Fibroblast of lung (primary cell): Measurements from ENCODE around the gene KPNB1. TPM values are rescaled to one million over a fixed set of nuclear protein-coding genes. Genes with fewer than 3 reads are reported as not detected.
A peak's percentile ranks its signal among the peaks of the same experiment; 100 is the strongest.

Experiments used
- DNase-seq, 2 donors: peaks; one replicate each; pipeline versions ENCODE4 v3.0.0 to v3.0.0-alpha.2; 2010; ENCODE audit warnings: low read depth in 2 of 2
- H2AFZ ChIP-seq: 2 replicates; pipeline ENCODE4 v1.5.1; 2012; ENCODE audit warnings: low read length, control low read depth, inconsistent platforms
- H3K27ac ChIP-seq: 2 replicates; pipeline ENCODE4 v1.5.1; 2011; ENCODE audit warnings: low read length, control low read depth; ENCODE audit not compliant: insufficient read depth
- H3K27me3 ChIP-seq: 2 replicates; pipeline ENCODE4 v1.5.1; 2011; ENCODE audit warnings: mild to moderate bottlenecking, low read length; ENCODE audit not compliant: control insufficient read depth, insufficient read depth
- H3K36me3 ChIP-seq: 2 replicates; pipeline ENCODE4 v1.5.1; 2011; ENCODE audit warnings: low read length; ENCODE audit not compliant: control insufficient read depth, insufficient read depth
- H3K4me1 ChIP-seq: 2 replicates; pipeline ENCODE4 v1.5.1; 2011; ENCODE audit warnings: low read length; ENCODE audit not compliant: control insufficient read depth, insufficient read depth; ENCODE audit errors: extremely low read depth
- H3K4me2 ChIP-seq: 2 replicates; pipeline ENCODE4 v1.5.1; 2011; ENCODE audit warnings: low read length, control low read depth; ENCODE audit not compliant: insufficient read depth; ENCODE audit errors: extremely low read depth
- H3K4me3 ChIP-seq, 4 experiments: fragments of 200-600 bp in 1 of 4; sonication (generic) in 1 of 4; replicated peaks in 1 of 4; 2 replicates each; pipeline ENCODE4 v1.5.1; 2011 to 2016; ENCODE audit warnings: low read length in 4 of 4, low read depth in 3 of 4, mild to moderate bottlenecking in 3 of 4, control low read depth in 2 of 4, inconsistent platforms in 1 of 4, mixed read lengths in 1 of 4; ENCODE audit not compliant: insufficient read depth in 1 of 4; ENCODE audit errors: control extremely low read depth in 1 of 4
- H3K79me2 ChIP-seq: 2 replicates; pipeline ENCODE4 v1.5.1; 2012; ENCODE audit warnings: mild to moderate bottlenecking, low read length, inconsistent platforms; ENCODE audit not compliant: control insufficient read depth, insufficient read depth
- H3K9ac ChIP-seq: 2 replicates; pipeline ENCODE4 v1.5.1; 2011; ENCODE audit warnings: mild to moderate bottlenecking, low read length, control low read depth; ENCODE audit not compliant: insufficient read depth
- H3K9me3 ChIP-seq: 2 replicates; pipeline ENCODE4 v1.5.1; 2012; ENCODE audit warnings: low read depth, low read length; ENCODE audit not compliant: control insufficient read depth, insufficient read depth
- H4K20me1 ChIP-seq: 2 replicates; pipeline ENCODE4 v1.5.1; 2011; ENCODE audit warnings: low read length; ENCODE audit not compliant: control insufficient read depth, insufficient read depth; ENCODE audit errors: extremely low read depth
- EZH2 ChIP-seq: IDR thresholded peaks from 2 replicates; pipeline ENCODE4 v1.5.1; 2012; ENCODE audit warnings: low read length, control low read depth, mild to moderate bottlenecking; ENCODE audit errors: missing control alignments
- polyA plus RNA-seq, 2 donors: library from polyadenylated mRNA; depleted of rRNA in 1 of 2; stranded (reverse) in 1 of 2; unstranded in 1 of 2; fragments of >200 nt; gene quantifications; 2 replicates each; pipeline ENCODE4 v1.2.1, GENCODE V29; 2011 to 2012; ENCODE audit warnings: missing spikeins in 1 of 2
- total RNA-seq: library from RNA; depleted of rRNA; stranded (reverse); fragments of >200 nt; gene quantifications from 2 replicates; pipeline ENCODE4 v1.2.1, GENCODE V29; 2014
- TF ChIP-seq, protein P1 (sequence below), 2 donors: IDR thresholded peaks in 1 of 2; conservative IDR thresholded peaks in 1 of 2; 1 replicate in 1 of 2; 2 replicates in 1 of 2; pipeline ENCODE4 v1.5.1; 2011 to 2012; ENCODE audit warnings: low read length in 2 of 2, control low read depth in 1 of 2, inconsistent platforms in 1 of 2, low read depth in 1 of 2, mild to moderate bottlenecking in 1 of 2

Gene KPNB1
- total and polyA plus RNA-seq, 2 donors (not counting 1 experiment from before 2014, with no cell fraction given): 253 to 267 TPM

DNA sequence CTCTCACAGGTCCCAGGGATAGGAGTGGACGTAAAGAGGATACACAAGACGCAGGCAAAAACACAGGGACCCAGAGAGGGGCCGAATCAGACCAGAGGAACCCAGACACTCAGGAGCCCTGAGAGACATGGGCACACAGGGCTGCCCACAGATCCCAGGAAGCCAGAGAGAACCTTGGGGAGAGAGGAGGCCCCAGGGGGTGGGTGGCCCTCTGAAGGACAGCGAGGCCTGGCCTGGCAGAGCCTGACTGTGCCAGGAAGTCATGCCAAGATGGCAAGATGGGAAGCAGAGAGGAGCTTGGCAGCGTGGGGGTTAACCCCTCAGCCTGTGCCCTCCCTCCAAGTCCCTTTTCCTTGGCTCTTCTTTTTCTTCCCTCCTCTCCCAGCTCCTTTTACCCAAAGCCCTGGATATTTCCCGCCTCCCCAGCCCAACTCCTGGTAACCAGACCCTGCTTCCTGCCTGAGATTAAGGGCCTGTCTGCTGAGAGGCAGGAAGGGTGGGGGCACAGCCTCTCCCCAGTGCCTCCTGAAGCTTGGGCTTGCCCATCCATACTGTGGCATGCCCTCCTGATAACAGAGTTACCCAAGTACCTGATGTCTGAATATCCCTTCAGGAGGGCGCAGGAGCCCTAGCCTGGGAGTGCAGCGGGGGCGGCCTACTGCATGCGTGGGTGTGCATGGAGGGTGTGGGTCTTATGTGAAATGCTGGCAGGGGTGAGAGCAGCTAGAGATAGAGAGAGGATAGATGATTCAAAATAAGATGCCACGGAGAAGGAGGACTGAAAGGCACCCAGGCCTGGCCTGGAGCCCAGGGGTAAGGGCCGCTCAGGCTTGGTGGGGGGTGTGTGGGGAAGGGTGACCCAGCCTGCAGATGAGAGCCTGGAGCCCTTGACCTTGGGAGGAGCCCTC, 77.3 kb downstream of the KPNB1 start:
- Histone ChIP-seq H3K4me1 (no peaks in the 10 kb centered on the region), H3K27me3 (peaks cover 48% of the 10 kb centered on the region), H3K9me3 (no peaks in the 10 kb centered on the region), H4K20me1 (no peaks in the 10 kb centered on the region), H3K9ac (no peak overlapping the region), H3K4me3 (no peak overlapping the region), H3K79me2 (no peaks in the 10 kb centered on the region), H3K36me3 (no peaks in the 10 kb centered on the region), H3K27ac (no peak overlapping the region), H2AFZ (no peak overlapping the region), H3K4me2 (no peak overlapping the region)
- TF ChIP-seq EZH2: no peak
- TF ChIP-seq, protein P1, sequence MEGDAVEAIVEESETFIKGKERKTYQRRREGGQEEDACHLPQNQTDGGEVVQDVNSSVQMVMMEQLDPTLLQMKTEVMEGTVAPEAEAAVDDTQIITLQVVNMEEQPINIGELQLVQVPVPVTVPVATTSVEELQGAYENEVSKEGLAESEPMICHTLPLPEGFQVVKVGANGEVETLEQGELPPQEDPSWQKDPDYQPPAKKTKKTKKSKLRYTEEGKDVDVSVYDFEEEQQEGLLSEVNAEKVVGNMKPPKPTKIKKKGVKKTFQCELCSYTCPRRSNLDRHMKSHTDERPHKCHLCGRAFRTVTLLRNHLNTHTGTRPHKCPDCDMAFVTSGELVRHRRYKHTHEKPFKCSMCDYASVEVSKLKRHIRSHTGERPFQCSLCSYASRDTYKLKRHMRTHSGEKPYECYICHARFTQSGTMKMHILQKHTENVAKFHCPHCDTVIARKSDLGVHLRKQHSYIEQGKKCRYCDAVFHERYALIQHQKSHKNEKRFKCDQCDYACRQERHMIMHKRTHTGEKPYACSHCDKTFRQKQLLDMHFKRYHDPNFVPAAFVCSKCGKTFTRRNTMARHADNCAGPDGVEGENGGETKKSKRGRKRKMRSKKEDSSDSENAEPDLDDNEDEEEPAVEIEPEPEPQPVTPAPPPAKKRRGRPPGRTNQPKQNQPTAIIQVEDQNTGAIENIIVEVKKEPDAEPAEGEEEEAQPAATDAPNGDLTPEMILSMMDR (conservative IDR thresholded peaks at IDR 0.05 in 1 of 2, IDR thresholded peaks at IDR 0.05 in 1 of 2; ENCODE audit: low read depth in 1 of 2, low read length in 2 of 2): no peak
- DNase-seq: no peak

GRCh38 chr17:47727704-47728036, 78.0 kb downstream of the KPNB1 start:
- no peak for TF ChIP-seq EZH2
- TF ChIP-seq, protein P1 (conservative IDR thresholded peaks at IDR 0.05 in 1 of 2, IDR thresholded peaks at IDR 0.05 in 1 of 2; ENCODE audit: low read depth in 1 of 2, low read length in 2 of 2): no peak
- no peaks in the 10 kb centered on the region for H3K79me2 ChIP-seq
- no peaks in the 10 kb centered on the region for H3K9me3 ChIP-seq
- no peaks in the 10 kb centered on the region for H4K20me1 ChIP-seq
- H3K4me1 ChIP-seq: no peaks in the 10 kb centered on the region
- DNase-seq: no peak
- peaks cover 48% of the 10 kb centered on the region for H3K27me3 ChIP-seq
- no peak overlapping the region for H3K4me2 ChIP-seq
- H3K4me3 ChIP-seq: no peak overlapping the region
- no peak overlapping the region for H3K27ac ChIP-seq
- no peaks in the 10 kb centered on the region for H3K36me3 ChIP-seq
- no peak overlapping the region for H2AFZ ChIP-seq
- no peak overlapping the region for H3K9ac ChIP-seq

- Histone ChIP-seq H3K79me2 (no peaks in the 10 kb centered on the region), H3K4me1 (no peaks in the 10 kb centered on the region), H3K4me3 (no peak overlapping the region), H4K20me1 (no peaks in the 10 kb centered on the region), H3K9me3 (no peaks in the 10 kb centered on the region), H3K9ac (no peak overlapping the region), H3K4me2 (no peak overlapping the region), H3K27me3 (peaks cover 49% of the 10 kb centered on the region), H3K36me3 (no peaks in the 10 kb centered on the region), H2AFZ (no peak overlapping the region), H3K27ac (no peak overlapping the region)
- DNase-seq: no peak
- peak; percentile 53 for TF ChIP-seq EZH2
- TF ChIP-seq, protein P1 (conservative IDR thresholded peaks at IDR 0.05 in 1 of 2, IDR thresholded peaks at IDR 0.05 in 1 of 2; ENCODE audit: low read depth in 1 of 2, low read length in 2 of 2): no peak
These were observed 78.6 kb downstream of the KPNB1 start for GRCh38 chr17:47728214-47728877.
